ENCODE measurements around the gene CREG2.

Gene CREG2, protein sequence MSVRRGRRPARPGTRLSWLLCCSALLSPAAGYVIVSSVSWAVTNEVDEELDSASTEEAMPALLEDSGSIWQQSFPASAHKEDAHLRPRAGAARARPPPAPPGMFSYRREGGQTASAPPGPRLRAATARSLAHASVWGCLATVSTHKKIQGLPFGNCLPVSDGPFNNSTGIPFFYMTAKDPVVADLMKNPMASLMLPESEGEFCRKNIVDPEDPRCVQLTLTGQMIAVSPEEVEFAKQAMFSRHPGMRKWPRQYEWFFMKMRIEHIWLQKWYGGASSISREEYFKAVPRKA

DNA sequence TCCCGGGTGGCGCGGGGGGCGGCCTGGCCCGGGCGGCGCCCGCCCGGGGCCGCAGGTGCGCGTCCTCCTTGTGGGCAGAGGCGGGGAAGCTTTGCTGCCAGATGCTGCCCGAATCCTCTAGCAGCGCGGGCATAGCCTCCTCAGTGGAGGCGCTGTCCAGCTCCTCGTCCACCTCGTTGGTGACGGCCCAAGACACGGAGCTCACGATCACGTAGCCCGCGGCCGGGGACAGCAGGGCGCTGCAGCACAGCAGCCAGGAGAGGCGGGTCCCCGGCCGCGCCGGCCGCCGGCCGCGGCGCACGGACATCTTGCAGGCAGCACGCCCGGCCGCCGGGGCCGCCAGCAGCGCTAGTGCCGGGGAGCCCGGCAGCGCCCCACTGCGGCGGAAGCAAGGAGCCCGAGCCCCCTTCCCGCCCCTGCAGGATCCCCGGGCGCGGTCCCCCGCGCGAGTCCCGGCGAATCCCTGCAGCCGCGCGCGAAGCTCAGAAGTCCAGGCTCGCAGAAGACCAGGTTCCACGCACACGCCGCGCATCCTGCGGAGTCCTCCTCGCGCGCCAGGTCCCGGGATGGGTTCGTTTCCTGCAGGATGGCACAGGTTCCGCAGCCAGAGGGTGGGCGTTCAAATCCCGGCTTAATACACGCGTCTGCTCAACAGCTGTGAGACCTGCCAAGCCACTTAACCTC lies at the start of gene CREG2:
CREG2 (minus strand) TSS at position 353 of the 684 bp plus-strand sequence; CDS start at position 307, 46 bp downstream.
- TF ChIP-seq ZC3H10 (CRISPR knock-in tag; IDR thresholded peaks at IDR 0.05) (no peak), TOX (CRISPR knock-in tag; IDR thresholded peaks at IDR 0.05; ENCODE audit: borderline replicate concordance) (no peak), TCF4 (CRISPR knock-in tag; IDR thresholded peaks at IDR 0.05; ENCODE audit: borderline replicate concordance) (no peak), SNAI2 (CRISPR knock-in tag; IDR thresholded peaks at IDR 0.05) (no peak)
- TF ChIP-seq, protein P1, sequence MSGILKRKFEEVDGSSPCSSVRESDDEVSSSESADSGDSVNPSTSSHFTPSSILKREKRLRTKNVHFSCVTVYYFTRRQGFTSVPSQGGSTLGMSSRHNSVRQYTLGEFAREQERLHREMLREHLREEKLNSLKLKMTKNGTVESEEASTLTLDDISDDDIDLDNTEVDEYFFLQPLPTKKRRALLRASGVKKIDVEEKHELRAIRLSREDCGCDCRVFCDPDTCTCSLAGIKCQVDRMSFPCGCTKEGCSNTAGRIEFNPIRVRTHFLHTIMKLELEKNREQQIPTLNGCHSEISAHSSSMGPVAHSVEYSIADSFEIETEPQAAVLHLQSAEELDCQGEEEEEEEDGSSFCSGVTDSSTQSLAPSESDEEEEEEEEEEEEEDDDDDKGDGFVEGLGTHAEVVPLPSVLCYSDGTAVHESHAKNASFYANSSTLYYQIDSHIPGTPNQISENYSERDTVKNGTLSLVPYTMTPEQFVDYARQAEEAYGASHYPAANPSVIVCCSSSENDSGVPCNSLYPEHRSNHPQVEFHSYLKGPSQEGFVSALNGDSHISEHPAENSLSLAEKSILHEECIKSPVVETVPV (CRISPR knock-in tag; IDR thresholded peaks at IDR 0.05) = no peak
- peak; percentile 91 for ATAC-seq

DNA sequence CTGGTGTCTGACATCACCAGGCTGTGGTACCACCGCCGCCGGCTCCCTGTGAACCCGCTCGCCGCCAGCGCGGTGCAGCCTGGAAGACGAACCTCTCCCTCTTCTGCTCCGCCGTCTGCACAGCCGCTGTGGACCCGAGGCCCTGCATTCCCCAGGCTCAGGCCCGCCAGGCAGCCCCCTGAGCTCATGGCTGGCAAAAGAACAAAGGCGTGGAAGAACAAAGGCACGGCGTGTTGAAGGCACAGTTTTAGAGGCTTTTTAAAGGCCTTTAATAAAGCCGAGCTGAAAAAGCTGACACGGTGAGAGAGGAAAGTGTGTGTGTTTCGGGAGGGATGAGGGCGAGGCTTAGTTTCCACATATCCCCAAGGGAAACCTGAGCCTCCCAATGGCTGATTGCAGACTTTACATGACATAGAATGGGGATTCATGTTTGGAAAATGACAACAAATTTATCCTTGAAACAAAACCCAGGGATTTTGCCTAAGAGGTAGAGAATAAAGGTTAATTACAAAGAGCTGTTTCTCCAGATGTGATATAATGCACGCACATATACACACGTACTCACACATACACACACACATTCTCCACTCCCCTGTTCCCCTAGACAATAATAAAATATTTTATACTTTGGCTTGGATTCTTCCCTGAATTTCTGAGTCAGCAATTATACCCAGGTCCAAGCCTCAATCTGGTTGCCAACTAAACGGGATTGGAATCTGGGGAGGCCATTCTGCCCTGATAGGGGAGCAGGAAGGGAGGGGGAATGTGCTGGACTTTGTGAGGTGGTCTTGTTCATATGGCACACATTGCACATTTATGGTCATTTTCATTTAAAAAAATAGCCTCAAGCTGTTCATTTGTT lies 47.9 kb upstream of the CREG2 start:
- peak; percentile 70 for ATAC-seq
- TF ChIP-seq ZNF70 (CRISPR knock-in tag; IDR thresholded peaks at IDR 0.05) = no peak
- no peak for TF ChIP-seq TOX (CRISPR knock-in tag; IDR thresholded peaks at IDR 0.05; ENCODE audit: borderline replicate concordance)
- TF ChIP-seq SNAI2 (CRISPR knock-in tag; IDR thresholded peaks at IDR 0.05) = no peak
- TF ChIP-seq, protein P2, sequence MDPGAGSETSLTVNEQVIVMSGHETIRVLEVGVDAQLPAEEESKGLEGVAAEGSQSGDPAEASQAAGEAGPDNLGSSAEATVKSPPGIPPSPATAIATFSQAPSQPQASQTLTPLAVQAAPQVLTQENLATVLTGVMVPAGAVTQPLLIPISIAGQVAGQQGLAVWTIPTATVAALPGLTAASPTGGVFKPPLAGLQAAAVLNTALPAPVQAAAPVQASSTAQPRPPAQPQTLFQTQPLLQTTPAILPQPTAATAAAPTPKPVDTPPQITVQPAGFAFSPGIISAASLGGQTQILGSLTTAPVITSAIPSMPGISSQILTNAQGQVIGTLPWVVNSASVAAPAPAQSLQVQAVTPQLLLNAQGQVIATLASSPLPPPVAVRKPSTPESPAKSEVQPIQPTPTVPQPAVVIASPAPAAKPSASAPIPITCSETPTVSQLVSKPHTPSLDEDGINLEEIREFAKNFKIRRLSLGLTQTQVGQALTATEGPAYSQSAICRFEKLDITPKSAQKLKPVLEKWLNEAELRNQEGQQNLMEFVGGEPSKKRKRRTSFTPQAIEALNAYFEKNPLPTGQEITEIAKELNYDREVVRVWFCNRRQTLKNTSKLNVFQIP (CRISPR knock-in tag; IDR thresholded peaks at IDR 0.05; ENCODE audit: borderline replicate concordance, low read depth) = no peak

DNA sequence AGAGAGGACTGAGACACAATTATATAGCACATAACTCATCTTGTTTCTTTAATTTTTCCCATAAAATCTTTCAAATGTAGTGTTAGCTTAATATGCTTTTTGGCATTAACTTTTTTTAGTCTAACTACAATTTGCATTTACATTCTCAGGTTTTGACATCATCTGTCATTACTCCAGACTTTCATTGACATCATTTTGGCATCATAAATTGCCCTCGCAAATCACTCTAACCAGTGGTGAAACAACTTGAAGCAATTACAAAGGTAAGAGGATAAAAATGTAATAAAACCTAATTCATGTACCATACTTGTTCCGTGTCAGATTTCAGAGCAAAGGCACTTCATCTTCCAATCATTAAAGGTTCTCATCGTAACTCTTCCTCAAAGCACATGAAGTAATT lies 46.2 kb upstream of the CREG2 start:
- peak; percentile 11; the same call in 1 of the 3 replicates for ATAC-seq
- TF ChIP-seq TOX (CRISPR knock-in tag; IDR thresholded peaks at IDR 0.05; ENCODE audit: borderline replicate concordance) = no peak
- no peak for TF ChIP-seq ZFP30 (CRISPR knock-in tag; IDR thresholded peaks at IDR 0.05)
- TF ChIP-seq SNAI2 (CRISPR knock-in tag; IDR thresholded peaks at IDR 0.05) = no peak
- TF ChIP-seq ISL1 (CRISPR knock-in tag; IDR thresholded peaks at IDR 0.05) = peak; percentile 77
- TF ChIP-seq, protein P3, sequence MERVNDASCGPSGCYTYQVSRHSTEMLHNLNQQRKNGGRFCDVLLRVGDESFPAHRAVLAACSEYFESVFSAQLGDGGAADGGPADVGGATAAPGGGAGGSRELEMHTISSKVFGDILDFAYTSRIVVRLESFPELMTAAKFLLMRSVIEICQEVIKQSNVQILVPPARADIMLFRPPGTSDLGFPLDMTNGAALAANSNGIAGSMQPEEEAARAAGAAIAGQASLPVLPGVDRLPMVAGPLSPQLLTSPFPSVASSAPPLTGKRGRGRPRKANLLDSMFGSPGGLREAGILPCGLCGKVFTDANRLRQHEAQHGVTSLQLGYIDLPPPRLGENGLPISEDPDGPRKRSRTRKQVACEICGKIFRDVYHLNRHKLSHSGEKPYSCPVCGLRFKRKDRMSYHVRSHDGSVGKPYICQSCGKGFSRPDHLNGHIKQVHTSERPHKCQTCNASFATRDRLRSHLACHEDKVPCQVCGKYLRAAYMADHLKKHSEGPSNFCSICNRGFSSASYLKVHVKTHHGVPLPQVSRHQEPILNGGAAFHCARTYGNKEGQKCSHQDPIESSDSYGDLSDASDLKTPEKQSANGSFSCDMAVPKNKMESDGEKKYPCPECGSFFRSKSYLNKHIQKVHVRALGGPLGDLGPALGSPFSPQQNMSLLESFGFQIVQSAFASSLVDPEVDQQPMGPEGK (CRISPR knock-in tag; IDR thresholded peaks at IDR 0.05; ENCODE audit: borderline replicate concordance) = no peak
- TF ChIP-seq ESRRG (CRISPR knock-in tag; IDR thresholded peaks at IDR 0.05) = no peak
- no peak for TF ChIP-seq PPARA (CRISPR knock-in tag; IDR thresholded peaks at IDR 0.05; ENCODE audit: borderline replicate concordance)
- no peak for TF ChIP-seq CSDC2 (CRISPR knock-in tag; IDR thresholded peaks at IDR 0.05)
- peak; percentile 62; the same call in 1 of the 2 replicates for TF ChIP-seq ZC3H10 (CRISPR knock-in tag; IDR thresholded peaks at IDR 0.05)

DNA sequence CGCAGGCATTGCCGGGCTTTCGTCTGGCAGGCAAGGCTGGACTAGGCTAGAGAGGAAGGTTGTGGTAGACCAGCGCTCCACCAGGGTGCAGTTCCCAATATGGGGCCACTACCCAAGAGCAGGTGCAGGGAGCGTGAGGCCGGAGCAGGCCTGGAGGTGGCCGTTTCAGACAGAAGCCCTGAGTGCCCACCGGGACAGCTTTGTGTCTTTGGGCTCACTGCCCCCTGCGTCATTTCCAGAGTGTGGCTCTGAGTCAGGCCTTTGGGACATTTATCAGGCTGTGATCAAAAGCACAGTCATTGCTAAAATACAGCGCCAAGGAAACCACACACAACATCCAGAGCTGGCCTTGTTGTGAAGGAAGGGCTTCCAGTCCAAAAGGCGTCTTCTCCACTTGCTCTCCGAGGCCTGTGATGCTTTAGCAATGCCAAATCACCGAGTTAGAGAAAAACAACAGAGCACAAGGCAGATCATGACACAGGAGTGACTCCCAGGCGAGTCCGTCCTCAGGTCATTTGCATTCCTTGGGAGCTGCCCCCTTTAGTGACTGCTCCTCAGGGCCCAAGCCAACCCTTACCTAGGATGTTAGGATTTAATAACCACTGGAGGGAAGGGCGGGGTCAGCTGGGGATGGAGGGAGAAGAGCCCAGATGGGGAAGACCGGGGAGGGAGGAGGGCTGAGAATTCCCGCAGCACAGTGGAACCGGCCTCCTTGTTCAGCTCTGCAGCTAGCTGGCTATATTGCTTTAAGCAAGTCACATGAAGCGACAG lies 45.3 kb upstream of the CREG2 start:
- no peak; the same call in 2 of the 3 replicates for ATAC-seq
- TF ChIP-seq TOX (CRISPR knock-in tag; IDR thresholded peaks at IDR 0.05; ENCODE audit: borderline replicate concordance) = no peak
- no peak for TF ChIP-seq ESRRG (CRISPR knock-in tag; IDR thresholded peaks at IDR 0.05)
- TF ChIP-seq, protein P1 (CRISPR knock-in tag; IDR thresholded peaks at IDR 0.05) = no peak
- TF ChIP-seq, protein P4, sequence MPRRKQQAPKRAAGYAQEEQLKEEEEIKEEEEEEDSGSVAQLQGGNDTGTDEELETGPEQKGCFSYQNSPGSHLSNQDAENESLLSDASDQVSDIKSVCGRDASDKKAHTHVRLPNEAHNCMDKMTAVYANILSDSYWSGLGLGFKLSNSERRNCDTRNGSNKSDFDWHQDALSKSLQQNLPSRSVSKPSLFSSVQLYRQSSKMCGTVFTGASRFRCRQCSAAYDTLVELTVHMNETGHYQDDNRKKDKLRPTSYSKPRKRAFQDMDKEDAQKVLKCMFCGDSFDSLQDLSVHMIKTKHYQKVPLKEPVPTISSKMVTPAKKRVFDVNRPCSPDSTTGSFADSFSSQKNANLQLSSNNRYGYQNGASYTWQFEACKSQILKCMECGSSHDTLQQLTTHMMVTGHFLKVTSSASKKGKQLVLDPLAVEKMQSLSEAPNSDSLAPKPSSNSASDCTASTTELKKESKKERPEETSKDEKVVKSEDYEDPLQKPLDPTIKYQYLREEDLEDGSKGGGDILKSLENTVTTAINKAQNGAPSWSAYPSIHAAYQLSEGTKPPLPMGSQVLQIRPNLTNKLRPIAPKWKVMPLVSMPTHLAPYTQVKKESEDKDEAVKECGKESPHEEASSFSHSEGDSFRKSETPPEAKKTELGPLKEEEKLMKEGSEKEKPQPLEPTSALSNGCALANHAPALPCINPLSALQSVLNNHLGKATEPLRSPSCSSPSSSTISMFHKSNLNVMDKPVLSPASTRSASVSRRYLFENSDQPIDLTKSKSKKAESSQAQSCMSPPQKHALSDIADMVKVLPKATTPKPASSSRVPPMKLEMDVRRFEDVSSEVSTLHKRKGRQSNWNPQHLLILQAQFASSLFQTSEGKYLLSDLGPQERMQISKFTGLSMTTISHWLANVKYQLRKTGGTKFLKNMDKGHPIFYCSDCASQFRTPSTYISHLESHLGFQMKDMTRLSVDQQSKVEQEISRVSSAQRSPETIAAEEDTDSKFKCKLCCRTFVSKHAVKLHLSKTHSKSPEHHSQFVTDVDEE (CRISPR knock-in tag; IDR thresholded peaks at IDR 0.05) = no peak
- no peak for TF ChIP-seq CSDC2 (CRISPR knock-in tag; IDR thresholded peaks at IDR 0.05)
- no peak for TF ChIP-seq SNAI2 (CRISPR knock-in tag; IDR thresholded peaks at IDR 0.05)
- no peak for TF ChIP-seq ZNF8 (CRISPR knock-in tag; IDR thresholded peaks at IDR 0.05)
- no peak for TF ChIP-seq ZNF70 (CRISPR knock-in tag; IDR thresholded peaks at IDR 0.05)
- TF ChIP-seq, protein P3 (CRISPR knock-in tag; IDR thresholded peaks at IDR 0.05; ENCODE audit: borderline replicate concordance) = no peak
- no peak for TF ChIP-seq ZC3H10 (CRISPR knock-in tag; IDR thresholded peaks at IDR 0.05)
- no peak for TF ChIP-seq ZFP3 (CRISPR knock-in tag; IDR thresholded peaks at IDR 0.05)
- TF ChIP-seq BACH2 (CRISPR knock-in tag; IDR thresholded peaks at IDR 0.05; ENCODE audit: borderline replicate concordance) = no peak
- no peak for TF ChIP-seq ARNTL (CRISPR knock-in tag; IDR thresholded peaks at IDR 0.05; ENCODE audit: borderline replicate concordance, low read depth)
- no peak for TF ChIP-seq GLIS3 (CRISPR knock-in tag; IDR thresholded peaks at IDR 0.05)

All from SK-N-SH treated with all-trans-retinoic acid at 6 μM for 48 hours (cell line).